ENCODE data around the gene BRD4. TPM values are rescaled to one million over a fixed set of nuclear protein-coding genes. Genes with fewer than 3 reads are reported as not detected.

Gene BRD4
- 20.8 to 29.3 TPM (median 27.6 TPM) in 5 replicates for total RNA-seq (2022; extraction: Qiagen RNA extraction; ENCODE audit: low read depth)

GRCh38 chr19:15332311-15332996, at the start of gene BRD4:
Gene BRD4 (minus strand): TSS chr19:15332539. CDS start chr19:15273099, 59,440 bp downstream.

DNA sequence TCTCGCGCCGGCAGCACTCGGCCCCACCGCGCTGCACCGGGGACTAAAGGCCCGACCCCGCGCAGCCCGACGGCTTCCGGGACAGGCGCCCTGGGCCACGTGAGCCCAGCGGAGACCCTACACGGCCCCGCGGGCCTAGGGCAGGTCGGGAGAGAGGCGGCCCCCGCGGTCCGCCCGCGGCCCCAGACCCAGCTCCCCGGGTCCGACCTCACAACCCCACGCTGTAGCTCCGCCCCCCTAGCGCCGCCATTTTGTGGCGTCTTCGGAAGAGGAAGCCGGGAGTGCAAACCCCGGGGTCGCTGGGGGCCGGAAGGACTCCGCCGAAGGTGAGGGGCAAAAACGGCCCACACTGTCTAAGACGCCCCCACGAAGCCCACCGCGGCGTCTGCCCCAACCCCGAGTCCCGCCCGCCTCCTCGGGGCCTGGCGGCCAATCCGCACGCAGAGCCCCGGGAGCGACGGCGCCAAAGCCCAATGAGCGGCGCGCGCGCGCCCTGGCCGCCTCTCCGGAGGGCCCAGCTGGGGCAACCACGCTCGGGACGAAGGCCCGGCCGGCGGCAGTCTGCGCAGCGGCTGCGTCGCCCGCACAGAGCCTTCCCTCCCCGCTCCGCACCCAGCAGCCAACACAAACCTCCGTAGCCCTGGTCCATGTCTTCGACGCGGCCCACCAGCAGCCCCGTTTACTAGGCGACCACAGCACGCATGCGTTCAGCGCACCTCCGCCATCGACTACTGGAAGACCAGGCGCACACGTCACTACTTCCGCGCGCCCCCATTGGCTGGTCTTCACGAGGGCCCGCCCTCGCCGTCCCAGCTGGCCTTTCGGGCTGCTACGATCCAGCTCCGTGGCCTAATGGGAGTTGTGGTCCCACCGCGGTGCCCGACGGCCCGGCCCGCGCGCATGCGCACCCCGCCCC, 47.0 kb upstream of the BRD4 start, which contains the start of gene AKAP8:
Gene AKAP8, minus strand, starts transcription at position 705 of the 916 bp plus-strand sequence. Its CDS starts 56 bp downstream, at position 649.

DNA sequence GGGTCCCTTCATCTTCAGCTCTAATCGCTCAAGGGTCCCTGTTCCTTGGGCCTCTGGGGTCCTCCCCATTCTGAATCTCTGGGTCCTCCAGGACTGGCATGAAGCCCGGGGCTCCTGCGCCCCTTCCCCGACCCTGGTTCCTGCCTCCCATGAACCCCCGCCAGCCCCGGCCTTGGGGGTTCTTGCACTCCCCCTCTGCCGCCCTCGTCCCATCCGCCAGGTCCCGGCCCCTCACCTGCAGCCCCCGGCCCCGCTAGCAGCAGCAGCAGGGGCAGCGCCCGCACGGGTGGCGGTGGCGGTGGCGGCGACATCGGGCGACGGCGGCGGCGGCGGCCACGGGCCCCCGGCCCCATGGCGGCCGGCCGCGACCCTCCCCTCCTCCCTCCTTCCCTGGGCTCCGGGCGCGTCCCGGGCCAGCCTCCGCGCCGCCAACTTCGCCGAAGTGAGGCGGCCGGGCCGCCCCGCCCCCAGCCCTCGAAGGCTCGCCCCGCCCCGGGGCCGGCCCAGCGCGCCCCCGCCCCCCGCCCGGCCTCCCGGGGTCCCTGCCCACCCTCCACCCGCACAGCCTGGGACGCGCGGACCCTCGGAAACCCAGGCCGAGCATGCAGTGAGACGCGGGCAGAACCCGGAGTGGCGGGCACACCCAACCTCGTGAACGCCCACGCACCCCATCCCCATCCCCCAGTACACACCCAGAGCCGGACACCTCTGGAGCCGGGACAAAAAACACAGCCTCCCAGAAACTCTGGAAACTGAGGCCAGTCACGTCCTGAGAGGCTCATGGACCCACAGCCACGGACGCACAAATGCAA, 131.6 kb downstream of the BRD4 start, which contains the start of gene NOTCH3:
Gene NOTCH3, minus strand, starts transcription at position 443 of the 812 bp plus-strand sequence. Its CDS starts 90 bp downstream, at position 353.

Other genes with a start within 250 kb of the BRD4 start
- 14.6 to 18.5 TPM (median 17.3 TPM) in 5 replicates for gene SYDE1, start 225.1 kb downstream of the BRD4 start, total RNA-seq (2022; extraction: Qiagen RNA extraction; ENCODE audit: low read depth)
- gene NOTCH3, start 131.5 kb downstream of the BRD4 start, total RNA-seq (2022; extraction: Qiagen RNA extraction; ENCODE audit: low read depth), result 12.5 to 20.8 TPM (median 19.1 TPM) in 5 replicates
- gene EPHX3, start 100.1 kb downstream of the BRD4 start, total RNA-seq (2022; extraction: Qiagen RNA extraction; ENCODE audit: low read depth), result 0.15 TPM in 1 of 5 replicates, not detected in the others
- gene AKAP8, start 47.2 kb upstream of the BRD4 start, total RNA-seq (2022; extraction: Qiagen RNA extraction; ENCODE audit: low read depth), result 14.6 to 18.0 TPM (median 17.0 TPM) in 5 replicates
- 35.5 to 38.0 TPM (median 36.0 TPM) in 5 replicates for gene AKAP8L, start 86.4 kb upstream of the BRD4 start, total RNA-seq (2022; extraction: Qiagen RNA extraction; ENCODE audit: low read depth)
- gene WIZ, start 117.4 kb upstream of the BRD4 start, total RNA-seq (2022; extraction: Qiagen RNA extraction; ENCODE audit: low read depth), result 15.0 to 24.2 TPM (median 21.1 TPM) in 5 replicates
- not detected in 5 replicates for gene RASAL3, start 132.0 kb upstream of the BRD4 start, total RNA-seq (2022; extraction: Qiagen RNA extraction; ENCODE audit: low read depth)
- not detected in 5 replicates for gene PGLYRP2, start 147.0 kb upstream of the BRD4 start, total RNA-seq (2022; extraction: Qiagen RNA extraction; ENCODE audit: low read depth)
- 0.08 to 0.18 TPM (median 0.10 TPM) in 4 of 5 replicates, not detected in the other for gene CYP4F22, start 176.0 kb upstream of the BRD4 start, total RNA-seq (2022; extraction: Qiagen RNA extraction; ENCODE audit: low read depth)

Data from A549 treated with GW870086 at 1 μM for 4 hours (cell line).